Measurements from ENCODE around the gene HIPK2.
"Not testable (repeated sequence)": the region's sequence is repeated elsewhere in the genome, so short reads cannot be mapped to it uniquely, and the experiment has no call there.

Gene HIPK2

GRCh38 chr7:139557857-139558581, 219.8 kb downstream of the HIPK2 start:
- no peak for TF ChIP-seq ESRRG (CRISPR knock-in tag; IDR thresholded peaks at IDR 0.05)
- no peak for TF ChIP-seq ZFP30 (CRISPR knock-in tag; IDR thresholded peaks at IDR 0.05)
- TF ChIP-seq TCF4 (CRISPR knock-in tag; IDR thresholded peaks at IDR 0.05; ENCODE audit: borderline replicate concordance): no peak
- no peak for TF ChIP-seq CSDC2 (CRISPR knock-in tag; IDR thresholded peaks at IDR 0.05)
- no peak for TF ChIP-seq BACH2 (CRISPR knock-in tag; IDR thresholded peaks at IDR 0.05; ENCODE audit: borderline replicate concordance)
- no peak for TF ChIP-seq ZNF8 (CRISPR knock-in tag; IDR thresholded peaks at IDR 0.05)
- no peak for TF ChIP-seq ZFP3 (CRISPR knock-in tag; IDR thresholded peaks at IDR 0.05)
- no peak for TF ChIP-seq OSR1 (CRISPR knock-in tag; IDR thresholded peaks at IDR 0.05)
- no peak for TF ChIP-seq GLIS3 (CRISPR knock-in tag; IDR thresholded peaks at IDR 0.05)
- TF ChIP-seq ZC3H10 (CRISPR knock-in tag; IDR thresholded peaks at IDR 0.05): no peak
- no peak for TF ChIP-seq PATZ1 (CRISPR knock-in tag; IDR thresholded peaks at IDR 0.05; ENCODE audit: borderline replicate concordance)
- ATAC-seq: peak; percentile 14; the same call in 2 of the 3 replicates

GRCh38 chr7:139553991-139554700, 223.7 kb downstream of the HIPK2 start:
- ATAC-seq: not testable (repeated sequence)

- TF ChIP-seq ZNF70 (CRISPR knock-in tag; IDR thresholded peaks at IDR 0.05) (no peak), CSRNP3 (CRISPR knock-in tag; IDR thresholded peaks at IDR 0.05) (no peak), TOX (CRISPR knock-in tag; IDR thresholded peaks at IDR 0.05; ENCODE audit: borderline replicate concordance) (no peak), PPARA (CRISPR knock-in tag; IDR thresholded peaks at IDR 0.05; ENCODE audit: borderline replicate concordance) (no peak), SNAI2 (CRISPR knock-in tag; IDR thresholded peaks at IDR 0.05) (no peak), GLIS3 (CRISPR knock-in tag; IDR thresholded peaks at IDR 0.05) (no peak), PATZ1 (CRISPR knock-in tag; IDR thresholded peaks at IDR 0.05; ENCODE audit: borderline replicate concordance) (no peak), RARB (CRISPR knock-in tag; IDR thresholded peaks at IDR 0.05) (no peak)
- ATAC-seq: no peak
Observed at GRCh38 chr7:139548302-139549028, 229.3 kb downstream of the HIPK2 start.

- ATAC-seq: no peak
- no peak for TF ChIP-seq CREB5 (CRISPR knock-in tag; IDR thresholded peaks at IDR 0.05; ENCODE audit: low read depth)
- no peak for TF ChIP-seq ARNTL (CRISPR knock-in tag; IDR thresholded peaks at IDR 0.05; ENCODE audit: borderline replicate concordance, low read depth)
- no peak for TF ChIP-seq PATZ1 (CRISPR knock-in tag; IDR thresholded peaks at IDR 0.05; ENCODE audit: borderline replicate concordance)
- TF ChIP-seq TSHZ2 (CRISPR knock-in tag; IDR thresholded peaks at IDR 0.05): no peak
- no peak for TF ChIP-seq BACH2 (CRISPR knock-in tag; IDR thresholded peaks at IDR 0.05; ENCODE audit: borderline replicate concordance)
- no peak for TF ChIP-seq ZNF565 (CRISPR knock-in tag; conservative IDR thresholded peaks at IDR 0.05; ENCODE audit: low read depth)
- TF ChIP-seq GLIS3 (CRISPR knock-in tag; IDR thresholded peaks at IDR 0.05): no peak
- TF ChIP-seq ZFP3 (CRISPR knock-in tag; IDR thresholded peaks at IDR 0.05): no peak
- TF ChIP-seq RARB (CRISPR knock-in tag; IDR thresholded peaks at IDR 0.05): no peak
- no peak for TF ChIP-seq ESRRG (CRISPR knock-in tag; IDR thresholded peaks at IDR 0.05)
- no peak for TF ChIP-seq CSRNP3 (CRISPR knock-in tag; IDR thresholded peaks at IDR 0.05)
Observed at GRCh38 chr7:139544645-139545044, 233.2 kb downstream of the HIPK2 start.
